ENCODE measurements around the gene METTL21A.
"Not testable (repeated sequence)": the region's sequence is repeated elsewhere in the genome, so short reads cannot be mapped to it uniquely, and the experiment has no call there.

METTL21A gene

DNA sequence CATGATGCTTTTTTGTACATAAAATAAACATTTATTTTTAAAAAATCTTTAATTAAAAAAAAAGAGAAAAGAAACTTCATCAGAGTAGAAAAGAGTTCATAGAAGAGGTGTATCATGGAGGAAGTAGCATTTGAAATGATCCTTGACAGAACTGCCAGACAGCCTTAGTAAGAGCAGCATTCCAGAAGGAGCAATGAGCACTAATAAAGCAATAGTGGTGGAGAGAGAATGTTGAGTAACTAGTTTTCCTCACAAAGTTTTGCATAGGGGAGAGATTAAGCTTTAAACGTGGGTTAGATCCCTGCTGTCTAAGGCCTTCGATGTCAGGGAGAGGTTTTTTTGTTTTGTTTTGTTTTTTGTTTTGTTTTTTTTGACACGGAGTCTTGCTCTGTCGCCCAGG, 29.8 kb upstream of the METTL21A start:
- Histone ChIP-seq H3K27me3 (ENCODE audit: control insufficient read depth, insufficient read depth, low read length) (no peaks in the 10 kb centered on the region), H3K79me2 (no peaks in the 10 kb centered on the region), H3K36me3 (ENCODE audit: control insufficient read depth, insufficient read depth, low read length) (no peaks in the 10 kb centered on the region), H3K4me1 (no peaks in the 10 kb centered on the region), H3K9me3 (ENCODE audit: control insufficient read depth, low read length) (no peaks in the 10 kb centered on the region), H3K9ac (no peak overlapping the region), H3K27ac (no peak overlapping the region), H3K4me3 (ENCODE audit: low read depth, low read length) (no peak overlapping the region), H3K4me2 (ENCODE audit: low read length) (no peak overlapping the region), H2AFZ (no peak overlapping the region)
- TF ChIP-seq, protein P1, sequence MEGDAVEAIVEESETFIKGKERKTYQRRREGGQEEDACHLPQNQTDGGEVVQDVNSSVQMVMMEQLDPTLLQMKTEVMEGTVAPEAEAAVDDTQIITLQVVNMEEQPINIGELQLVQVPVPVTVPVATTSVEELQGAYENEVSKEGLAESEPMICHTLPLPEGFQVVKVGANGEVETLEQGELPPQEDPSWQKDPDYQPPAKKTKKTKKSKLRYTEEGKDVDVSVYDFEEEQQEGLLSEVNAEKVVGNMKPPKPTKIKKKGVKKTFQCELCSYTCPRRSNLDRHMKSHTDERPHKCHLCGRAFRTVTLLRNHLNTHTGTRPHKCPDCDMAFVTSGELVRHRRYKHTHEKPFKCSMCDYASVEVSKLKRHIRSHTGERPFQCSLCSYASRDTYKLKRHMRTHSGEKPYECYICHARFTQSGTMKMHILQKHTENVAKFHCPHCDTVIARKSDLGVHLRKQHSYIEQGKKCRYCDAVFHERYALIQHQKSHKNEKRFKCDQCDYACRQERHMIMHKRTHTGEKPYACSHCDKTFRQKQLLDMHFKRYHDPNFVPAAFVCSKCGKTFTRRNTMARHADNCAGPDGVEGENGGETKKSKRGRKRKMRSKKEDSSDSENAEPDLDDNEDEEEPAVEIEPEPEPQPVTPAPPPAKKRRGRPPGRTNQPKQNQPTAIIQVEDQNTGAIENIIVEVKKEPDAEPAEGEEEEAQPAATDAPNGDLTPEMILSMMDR (IDR thresholded peaks at IDR 0.05), result no peak

DNA sequence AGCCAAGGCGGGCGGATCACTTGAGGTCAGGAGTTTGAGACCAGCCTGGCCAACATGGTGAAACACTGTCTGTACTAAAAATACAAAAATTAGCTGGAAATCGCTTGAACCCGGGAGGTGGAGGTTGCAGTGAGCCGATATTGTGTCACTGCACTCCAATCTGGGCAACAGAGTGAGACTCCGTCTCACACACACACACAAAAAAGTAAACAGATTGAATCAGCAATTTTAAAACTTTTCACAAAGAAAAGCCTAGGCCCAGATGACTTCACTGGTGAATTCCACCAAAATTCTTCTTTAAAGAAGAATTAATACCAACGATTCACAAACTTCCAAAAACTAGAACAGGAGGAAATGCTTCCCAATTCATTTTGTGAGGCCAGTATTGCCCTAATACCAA, 21.4 kb upstream of the METTL21A start:
- not testable (repeated sequence) for H3K36me3 ChIP-seq (ENCODE audit: control insufficient read depth, insufficient read depth, low read length); H3K4me1 ChIP-seq; H3K27me3 ChIP-seq (ENCODE audit: control insufficient read depth, insufficient read depth, low read length); H3K9ac ChIP-seq; H3K9me3 ChIP-seq (ENCODE audit: control insufficient read depth, low read length); H2AFZ ChIP-seq; H3K79me2 ChIP-seq; H3K27ac ChIP-seq; H3K4me3 ChIP-seq (ENCODE audit: low read depth, low read length); H3K4me2 ChIP-seq (ENCODE audit: low read length)

DNA sequence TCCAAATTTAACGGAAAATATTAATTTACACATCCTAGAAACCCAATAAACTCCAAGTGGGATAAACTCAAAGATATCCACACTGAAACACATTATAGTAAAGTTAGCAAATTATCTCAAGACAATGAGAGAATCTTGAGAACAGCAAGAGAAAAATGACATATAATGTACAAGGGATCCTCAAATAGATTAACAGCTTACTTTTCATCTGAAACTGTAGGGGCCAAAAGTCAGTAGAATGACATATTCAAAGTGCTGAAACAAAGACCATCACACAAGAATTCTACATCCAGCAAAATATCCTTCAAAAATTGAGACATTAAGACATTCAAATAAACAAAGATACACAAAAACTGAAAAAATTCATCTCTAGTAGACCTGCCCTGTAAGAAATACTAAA, 18.7 kb upstream of the METTL21A start:
- no peaks in the 10 kb centered on the region for H3K4me1 ChIP-seq
- no peak overlapping the region for H3K4me3 ChIP-seq (ENCODE audit: low read depth, low read length)
- H3K79me2 ChIP-seq, result no peaks in the 10 kb centered on the region
- no peaks in the 10 kb centered on the region for H3K36me3 ChIP-seq (ENCODE audit: control insufficient read depth, insufficient read depth, low read length)
- H3K27ac ChIP-seq, result no peak overlapping the region
- H3K27me3 ChIP-seq (ENCODE audit: control insufficient read depth, insufficient read depth, low read length), result no peaks in the 10 kb centered on the region
- H2AFZ ChIP-seq, result no peak overlapping the region
- no peaks in the 10 kb centered on the region for H3K9me3 ChIP-seq (ENCODE audit: control insufficient read depth, low read length)
- TF ChIP-seq, protein P1 (IDR thresholded peaks at IDR 0.05), result no peak
- H3K4me2 ChIP-seq (ENCODE audit: low read length), result no peak overlapping the region
- H3K9ac ChIP-seq, result no peak overlapping the region

DNA sequence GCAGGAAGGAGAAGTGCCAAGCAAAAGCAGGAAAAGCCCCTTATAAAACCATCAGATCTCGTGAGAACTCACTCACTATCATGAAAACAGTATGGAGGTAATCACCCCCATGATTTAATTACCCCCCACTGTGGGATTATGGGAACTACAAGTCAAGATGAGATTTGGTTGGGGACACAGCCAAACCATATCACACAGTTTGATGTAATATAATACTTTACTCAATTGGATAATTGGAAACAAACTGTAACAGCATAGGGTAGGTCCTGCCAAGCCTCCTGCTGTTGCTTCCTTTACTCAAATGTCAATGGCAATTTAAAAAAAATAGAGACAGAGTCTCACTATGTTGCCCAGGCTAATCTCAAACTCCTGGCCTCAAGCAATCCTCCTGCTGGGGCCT, 15.5 kb upstream of the METTL21A start:
- TF ChIP-seq, protein P1 (IDR thresholded peaks at IDR 0.05), result no peak
- H3K9me3 ChIP-seq (ENCODE audit: control insufficient read depth, low read length), result no peaks in the 10 kb centered on the region
- H3K79me2 ChIP-seq, result no peaks in the 10 kb centered on the region
- no peak overlapping the region for H3K9ac ChIP-seq
- no peaks in the 10 kb centered on the region for H3K27me3 ChIP-seq (ENCODE audit: control insufficient read depth, insufficient read depth, low read length)
- H2AFZ ChIP-seq, result no peak overlapping the region
- no peak overlapping the region for H3K4me3 ChIP-seq (ENCODE audit: low read depth, low read length)
- H3K36me3 ChIP-seq (ENCODE audit: control insufficient read depth, insufficient read depth, low read length), result no peaks in the 10 kb centered on the region
- no peaks in the 10 kb centered on the region for H3K4me1 ChIP-seq
- no peak overlapping the region for H3K27ac ChIP-seq
- H3K4me2 ChIP-seq (ENCODE audit: low read length), result no peak overlapping the region

DNA sequence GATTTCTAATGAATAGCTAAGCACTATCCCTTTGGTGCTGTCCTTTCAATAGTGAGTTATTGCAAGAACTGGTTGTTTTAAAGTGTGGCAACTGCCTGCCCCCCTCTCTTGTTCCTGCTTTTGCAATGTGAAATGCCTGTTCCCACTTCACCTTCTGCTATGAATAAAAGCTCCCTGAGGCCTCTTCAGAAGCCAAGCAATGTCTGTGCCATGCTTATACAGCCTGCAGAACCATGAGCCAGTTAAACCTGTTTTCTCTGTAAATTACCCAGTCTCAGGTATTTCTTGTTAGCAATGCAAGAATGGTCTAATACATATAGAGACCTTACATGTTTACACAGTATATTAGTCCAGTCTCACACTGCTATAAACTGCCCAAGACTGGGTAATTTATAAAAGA, 15.0 kb upstream of the METTL21A start:
- H2AFZ ChIP-seq, result no peak overlapping the region
- H3K4me3 ChIP-seq (ENCODE audit: low read depth, low read length), result no peak overlapping the region
- TF ChIP-seq, protein P1 (IDR thresholded peaks at IDR 0.05), result no peak
- no peaks in the 10 kb centered on the region for H3K36me3 ChIP-seq (ENCODE audit: control insufficient read depth, insufficient read depth, low read length)
- no peaks in the 10 kb centered on the region for H3K4me1 ChIP-seq
- H3K9ac ChIP-seq, result no peak overlapping the region
- H3K27ac ChIP-seq, result no peak overlapping the region
- no peaks in the 10 kb centered on the region for H3K79me2 ChIP-seq
- H3K27me3 ChIP-seq (ENCODE audit: control insufficient read depth, insufficient read depth, low read length), result no peaks in the 10 kb centered on the region
- H3K9me3 ChIP-seq (ENCODE audit: control insufficient read depth, low read length), result no peaks in the 10 kb centered on the region
- H3K4me2 ChIP-seq (ENCODE audit: low read length), result no peak overlapping the region

DNA sequence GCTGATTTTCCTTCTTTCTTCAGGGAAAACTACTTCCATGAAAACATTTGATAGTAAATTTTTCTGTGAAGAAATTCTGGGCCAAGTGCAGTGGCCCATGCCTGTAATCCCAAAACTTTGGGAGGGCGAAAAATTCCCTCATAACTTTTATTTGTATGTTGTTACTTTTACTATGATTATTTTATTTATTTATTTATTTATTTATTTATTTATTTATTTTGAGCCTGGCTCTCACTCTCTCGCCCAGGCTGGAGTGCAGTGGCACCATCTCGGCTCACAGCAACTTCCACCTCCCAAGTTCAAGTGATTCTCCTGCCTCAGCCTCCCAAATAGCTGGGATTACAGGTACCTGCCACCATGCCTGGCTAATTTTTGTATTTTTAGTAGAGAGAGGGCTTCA, 14.1 kb upstream of the METTL21A start:
- not testable (repeated sequence) for H3K4me1 ChIP-seq

More for the DNA sequence above, 14.1 kb upstream of the METTL21A start:
- H3K27ac ChIP-seq; H3K9me3 ChIP-seq (ENCODE audit: control insufficient read depth, low read length); H3K79me2 ChIP-seq; H3K4me3 ChIP-seq (ENCODE audit: low read depth, low read length); H3K4me2 ChIP-seq (ENCODE audit: low read length); H3K36me3 ChIP-seq (ENCODE audit: control insufficient read depth, insufficient read depth, low read length); H3K27me3 ChIP-seq (ENCODE audit: control insufficient read depth, insufficient read depth, low read length); H2AFZ ChIP-seq; H3K9ac ChIP-seq: not testable (repeated sequence)

Data from parathyroid adenoma (tissue), 2 donors.